HK-2 (cell line): Measurements from ENCODE around the gene CNGA1.
"Not testable (repeated sequence)": the region's sequence is repeated elsewhere in the genome, so short reads cannot be mapped to it uniquely, and the experiment has no call there.

Source experiments
- DNase-seq: peaks from one replicate; pipeline ENCODE4 v3.0.0-alpha.2; 2018; ENCODE audit not compliant: unreplicated experiment

CNGA1 gene

DNA sequence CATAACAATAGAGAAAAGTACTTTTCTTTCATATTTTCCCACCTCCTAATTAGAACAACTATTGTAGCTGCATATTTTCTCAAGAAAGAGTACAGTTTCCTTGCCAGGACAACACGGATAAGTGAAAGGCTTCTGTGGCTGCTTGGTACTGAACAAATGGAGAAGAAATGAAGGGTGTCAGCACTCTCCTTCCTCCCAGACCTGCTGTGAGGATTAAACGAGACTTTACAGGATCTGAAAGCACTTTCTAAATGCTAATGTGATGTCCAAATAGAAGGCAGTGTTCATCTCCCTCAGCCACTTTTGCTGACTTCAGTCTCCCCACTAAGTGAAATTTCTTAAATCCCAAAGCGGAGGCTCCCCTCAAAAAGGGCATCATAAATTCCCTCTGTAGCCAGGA lies 14.0 kb upstream of the CNGA1 start:
- DNase-seq: no peak

GRCh38 chr4:48028696-48029095 lies 12.2 kb upstream of the CNGA1 start:
- no peak for DNase-seq

- DNase-seq: no peak
These were observed 11.2 kb upstream of the CNGA1 start for GRCh38 chr4:48027653-48028052.

GRCh38 chr4:48025005-48025404 lies 8.5 kb upstream of the CNGA1 start:
- DNase-seq: no peak

DNA sequence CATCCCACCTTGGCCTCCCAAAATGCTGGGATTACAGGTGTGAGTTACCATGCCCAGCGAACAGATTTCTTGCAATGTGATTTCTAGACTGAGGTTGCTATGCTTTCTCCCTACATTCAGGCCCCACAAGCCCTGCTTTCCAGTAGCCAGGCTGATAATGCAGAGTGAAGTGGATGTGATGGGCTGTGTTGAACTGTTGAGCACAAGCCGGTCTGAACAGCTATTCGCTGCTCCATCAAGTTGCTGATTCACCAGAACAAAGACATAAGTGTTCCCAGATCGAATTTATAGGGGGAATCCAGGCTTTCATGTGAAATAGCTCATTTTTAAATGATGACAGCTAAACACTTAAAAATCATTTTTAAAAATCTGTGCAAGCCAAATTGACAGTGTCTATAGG lies 8.0 kb upstream of the CNGA1 start:
- DNase-seq: no peak

GRCh38 chr4:48022192-48022799 lies 5.8 kb upstream of the CNGA1 start:
- DNase-seq: no peak

DNA sequence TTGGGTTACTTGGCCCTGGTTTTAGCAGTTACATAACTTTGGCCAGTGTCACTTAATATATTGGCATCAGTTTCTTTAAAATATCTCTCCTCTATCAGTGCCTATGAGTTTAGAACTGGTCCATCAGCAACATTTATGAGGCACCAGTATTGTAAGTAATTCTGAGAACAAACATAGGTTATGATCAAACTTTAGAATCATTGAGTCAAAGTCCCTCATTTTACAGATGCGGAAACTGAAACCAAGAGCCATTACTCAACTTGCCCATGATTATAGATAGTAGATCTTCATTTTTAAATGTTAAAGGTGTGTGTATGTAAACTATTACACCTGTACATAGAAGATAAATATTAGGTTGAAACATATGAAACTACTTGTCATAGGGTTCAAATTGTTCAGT lies 4.6 kb upstream of the CNGA1 start:
- no peak for DNase-seq

DNA sequence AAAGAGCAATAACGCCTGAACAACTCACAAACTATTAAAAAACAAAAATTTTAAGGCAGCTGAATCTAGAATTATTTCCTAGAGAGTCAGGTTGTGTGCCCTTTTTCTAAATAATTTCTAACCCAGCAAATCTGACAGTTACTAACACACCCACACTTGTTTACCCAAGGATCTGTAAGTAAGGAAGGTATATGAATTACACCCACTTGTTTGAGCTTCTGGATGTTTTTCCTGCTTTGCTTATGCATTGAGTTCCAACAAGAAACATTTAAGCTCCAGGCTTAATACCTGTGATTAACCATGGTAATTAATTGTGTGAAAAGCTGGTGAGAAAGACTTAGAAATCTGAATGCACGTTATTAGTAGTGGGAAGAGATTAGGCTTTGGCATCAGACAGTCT lies 1.6 kb upstream of the CNGA1 start:
- DNase-seq: no peak

GRCh38 chr4:48017108-48017571 lies 659 bp upstream of the CNGA1 start:
- DNase-seq: peak; percentile 89

DNA sequence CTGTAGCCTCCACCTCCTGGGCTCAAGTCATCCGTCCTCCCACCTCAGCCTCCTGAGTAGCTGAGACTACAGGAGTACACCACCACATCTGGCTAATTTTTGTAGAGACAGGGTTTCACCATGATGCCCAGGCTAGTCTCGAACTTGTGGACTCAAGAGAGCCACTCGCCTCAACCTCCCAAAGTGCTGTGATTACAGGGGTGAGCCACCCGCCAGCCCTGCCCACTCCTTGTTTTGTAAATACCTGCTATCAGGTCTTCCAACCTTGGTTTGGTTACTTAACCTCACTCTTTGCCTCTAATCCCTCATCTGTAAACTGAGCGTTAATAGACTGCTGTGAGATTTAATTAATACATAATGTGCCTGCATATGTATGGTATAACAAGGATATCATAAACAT lies 803 bp downstream of the CNGA1 start:
- no peak for DNase-seq

GRCh38 chr4:48015216-48015615 lies 1.3 kb downstream of the CNGA1 start:
- no peak for DNase-seq

DNA sequence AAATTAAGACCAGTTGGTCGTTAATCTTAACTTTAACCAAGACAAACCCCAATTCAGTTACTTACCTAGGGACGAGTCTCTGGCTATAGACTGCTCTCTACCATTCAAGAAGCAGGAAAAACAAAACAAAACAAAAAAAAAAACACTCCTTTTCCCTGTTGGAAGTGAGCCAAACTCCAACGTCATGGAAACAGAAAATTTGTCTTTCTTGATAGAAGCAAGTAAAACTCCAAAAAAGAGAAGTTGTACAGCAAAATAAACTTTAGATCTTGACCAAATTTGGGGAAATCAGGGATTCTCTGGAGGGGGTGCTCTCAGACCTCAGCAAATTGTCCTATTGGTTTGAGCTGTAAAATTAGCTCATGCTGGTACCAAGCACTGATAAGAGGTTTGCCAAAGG lies 3.7 kb downstream of the CNGA1 start:
- DNase-seq: no peak

- DNase-seq: no peak
These were observed 4.8 kb downstream of the CNGA1 start for GRCh38 chr4:48011722-48012121.

DNA sequence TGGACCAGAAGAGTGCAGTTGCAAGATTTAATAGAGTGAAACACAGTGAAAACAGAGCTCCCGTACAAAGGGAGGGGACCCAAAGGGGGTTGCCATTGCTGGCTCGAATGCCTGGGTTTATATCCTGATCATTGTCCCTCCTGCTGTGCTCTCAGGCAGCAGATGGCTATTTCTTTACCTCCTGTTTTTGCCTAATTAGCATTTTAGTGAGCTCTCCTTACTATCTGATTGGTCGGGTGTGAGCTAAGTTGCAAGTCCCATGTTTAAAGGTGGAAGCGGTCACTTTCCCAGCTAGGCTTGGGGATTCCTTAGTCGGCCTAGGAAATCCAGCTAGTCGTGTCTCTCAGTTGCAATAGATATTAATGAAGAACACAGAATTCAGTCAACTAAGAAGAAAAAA lies 5.6 kb downstream of the CNGA1 start:
- DNase-seq: not testable (repeated sequence)

GRCh38 chr4:48008021-48008596 lies 8.4 kb downstream of the CNGA1 start:
- no peak for DNase-seq

- no peak for DNase-seq
These were observed 10.7 kb downstream of the CNGA1 start for GRCh38 chr4:48005781-48006180.

DNA sequence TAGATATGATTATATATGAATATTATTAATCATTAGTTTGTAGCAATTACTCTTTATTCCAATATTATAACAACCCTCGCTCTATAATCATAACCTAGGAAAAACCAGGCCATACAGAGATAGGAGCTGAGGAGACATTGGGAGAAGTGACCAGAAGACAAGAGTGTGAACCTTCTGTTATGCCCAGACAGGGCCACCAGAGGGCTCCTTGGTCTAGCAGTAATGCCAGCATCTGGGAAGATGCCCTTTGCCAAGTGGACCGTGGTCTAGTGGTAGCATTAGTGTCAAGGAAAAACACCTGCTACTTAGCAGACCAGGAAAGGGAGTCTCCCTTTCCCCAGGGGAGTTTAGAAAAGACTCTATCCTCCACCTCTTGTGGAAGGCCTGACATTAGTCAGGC lies 12.9 kb downstream of the CNGA1 start:
- DNase-seq: peak; percentile 11

GRCh38 chr4:48002267-48002666 lies 14.2 kb downstream of the CNGA1 start:
- DNase-seq: no peak

- no peak for DNase-seq
These were observed 20.5 kb downstream of the CNGA1 start for GRCh38 chr4:47996021-47996420.

- DNase-seq: not testable (repeated sequence)
These were observed 24.0 kb downstream of the CNGA1 start for GRCh38 chr4:47992475-47992874.

- no peak for DNase-seq
These were observed 26.3 kb downstream of the CNGA1 start for GRCh38 chr4:47990145-47990544.

DNA sequence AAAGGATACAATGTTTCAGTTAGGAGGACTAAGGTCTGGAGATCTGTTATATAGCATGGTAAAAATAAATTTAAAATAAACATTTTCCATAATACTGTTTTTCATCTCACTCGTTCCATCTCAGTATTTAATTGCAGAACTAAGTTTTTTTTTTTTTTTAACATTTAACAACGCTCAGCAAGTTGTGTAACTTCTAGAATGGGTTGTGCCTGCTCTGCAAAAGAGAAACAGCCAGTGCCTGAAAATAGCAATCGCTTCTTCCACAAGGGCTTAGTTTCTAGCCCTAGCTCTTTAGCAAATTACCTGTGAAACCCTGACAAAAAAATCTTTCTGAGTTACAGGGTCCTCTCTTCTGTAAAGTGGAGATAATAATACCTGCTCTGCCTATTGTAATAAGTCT lies 41.9 kb downstream of the CNGA1 start:
- no peak for DNase-seq

DNA sequence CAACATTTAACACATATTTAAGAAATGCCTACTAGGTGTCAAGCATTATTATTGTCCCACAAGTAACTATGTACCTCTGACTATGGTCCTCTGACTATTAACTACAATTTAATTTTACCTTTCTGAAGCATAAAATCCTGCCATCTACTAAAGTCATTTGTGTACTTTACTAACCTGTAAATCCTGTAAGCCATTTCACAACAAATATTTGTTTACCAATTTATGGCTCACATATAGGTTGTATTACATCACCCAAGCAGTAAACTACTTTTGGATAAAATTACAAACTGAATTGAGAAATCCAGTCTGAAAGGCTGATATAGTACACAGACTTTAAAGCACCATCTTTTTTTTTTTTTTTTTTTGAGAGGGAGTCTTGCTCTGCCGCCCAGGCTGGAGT lies 43.8 kb downstream of the CNGA1 start:
- DNase-seq: no peak

- no peak for DNase-seq
These were observed 44.3 kb downstream of the CNGA1 start for GRCh38 chr4:47972181-47972580.
